Measurements from ENCODE around the gene AIG1. TPM values are rescaled to one million over a fixed set of nuclear protein-coding genes. Genes with fewer than 3 reads are reported as not detected.

The AIG1 gene
- total RNA-seq, 4 donors from 2014 or later, result 40.7 to 56.4 (median 43.6) TPM

DNA sequence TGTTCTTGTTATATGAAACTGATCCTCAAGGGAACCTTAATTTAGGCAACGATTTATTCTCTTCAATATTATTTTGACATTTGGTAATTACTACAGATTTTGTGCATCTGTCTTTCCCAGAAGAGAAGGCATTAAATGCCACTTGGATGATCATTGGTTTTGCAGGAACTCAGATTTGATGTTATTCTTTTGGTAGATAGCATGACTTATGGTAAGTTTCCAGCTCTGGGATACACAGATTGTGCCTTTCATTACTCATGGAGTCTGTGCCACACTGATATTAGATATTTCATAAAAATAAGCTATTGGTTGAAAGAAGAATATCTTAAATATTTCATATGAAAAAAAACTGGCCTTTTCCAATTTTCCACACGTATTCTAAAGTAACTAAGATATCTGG lies 120.1 kb downstream of the AIG1 start:
- TF ChIP-seq, protein P1, sequence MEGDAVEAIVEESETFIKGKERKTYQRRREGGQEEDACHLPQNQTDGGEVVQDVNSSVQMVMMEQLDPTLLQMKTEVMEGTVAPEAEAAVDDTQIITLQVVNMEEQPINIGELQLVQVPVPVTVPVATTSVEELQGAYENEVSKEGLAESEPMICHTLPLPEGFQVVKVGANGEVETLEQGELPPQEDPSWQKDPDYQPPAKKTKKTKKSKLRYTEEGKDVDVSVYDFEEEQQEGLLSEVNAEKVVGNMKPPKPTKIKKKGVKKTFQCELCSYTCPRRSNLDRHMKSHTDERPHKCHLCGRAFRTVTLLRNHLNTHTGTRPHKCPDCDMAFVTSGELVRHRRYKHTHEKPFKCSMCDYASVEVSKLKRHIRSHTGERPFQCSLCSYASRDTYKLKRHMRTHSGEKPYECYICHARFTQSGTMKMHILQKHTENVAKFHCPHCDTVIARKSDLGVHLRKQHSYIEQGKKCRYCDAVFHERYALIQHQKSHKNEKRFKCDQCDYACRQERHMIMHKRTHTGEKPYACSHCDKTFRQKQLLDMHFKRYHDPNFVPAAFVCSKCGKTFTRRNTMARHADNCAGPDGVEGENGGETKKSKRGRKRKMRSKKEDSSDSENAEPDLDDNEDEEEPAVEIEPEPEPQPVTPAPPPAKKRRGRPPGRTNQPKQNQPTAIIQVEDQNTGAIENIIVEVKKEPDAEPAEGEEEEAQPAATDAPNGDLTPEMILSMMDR (IDR thresholded peaks at IDR 0.05; ENCODE audit: low read depth), result no peak

DNA sequence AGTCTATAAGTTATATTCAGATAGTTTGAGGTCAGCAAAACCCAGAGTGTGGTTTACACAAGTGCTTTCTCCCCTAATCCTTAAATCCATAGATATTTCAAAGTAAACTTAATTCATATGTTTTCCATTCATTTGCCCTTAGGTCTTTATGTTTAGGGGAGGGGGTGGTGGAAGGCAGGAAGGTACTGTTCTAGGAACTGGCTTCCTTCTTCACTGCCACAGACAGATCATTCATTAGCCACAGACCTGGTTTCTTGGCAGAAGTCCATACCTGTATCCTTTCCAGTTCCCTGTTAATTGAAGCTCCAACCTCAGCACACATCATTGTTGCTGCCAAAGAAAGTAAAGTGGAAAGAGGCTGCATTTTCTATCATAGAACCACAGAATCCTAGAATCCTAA lies 123.0 kb downstream of the AIG1 start:
- TF ChIP-seq, protein P1 (IDR thresholded peaks at IDR 0.05; ENCODE audit: low read depth), result no peak

- TF ChIP-seq, protein P1 (IDR thresholded peaks at IDR 0.05; ENCODE audit: low read depth), result no peak
Measured at GRCh38 chr6:143185288-143185687, 124.6 kb downstream of the AIG1 start.

- TF ChIP-seq, protein P1 (IDR thresholded peaks at IDR 0.05; ENCODE audit: low read depth), result no peak
Measured at GRCh38 chr6:143187238-143187923, 126.7 kb downstream of the AIG1 start.

DNA sequence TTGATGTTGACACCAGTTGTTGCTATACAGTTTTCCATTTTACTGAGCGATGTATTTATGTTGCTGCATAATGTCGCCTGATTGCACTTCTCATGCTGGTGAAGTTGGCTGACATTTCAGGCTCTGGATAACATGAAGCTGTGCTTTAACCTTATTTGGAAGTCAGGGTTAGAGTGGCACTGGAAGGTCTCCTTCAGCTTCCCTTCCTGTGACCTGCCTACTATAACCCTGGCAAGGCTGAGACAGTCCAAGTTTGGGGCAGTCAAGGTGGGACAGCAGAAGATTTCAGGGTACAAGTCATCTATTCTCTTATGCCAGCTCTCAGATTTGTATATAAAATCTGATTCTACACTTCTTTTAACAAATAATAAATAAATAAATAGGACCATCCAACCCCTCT lies 127.6 kb downstream of the AIG1 start:
- TF ChIP-seq, protein P1 (IDR thresholded peaks at IDR 0.05; ENCODE audit: low read depth), result no peak

DNA sequence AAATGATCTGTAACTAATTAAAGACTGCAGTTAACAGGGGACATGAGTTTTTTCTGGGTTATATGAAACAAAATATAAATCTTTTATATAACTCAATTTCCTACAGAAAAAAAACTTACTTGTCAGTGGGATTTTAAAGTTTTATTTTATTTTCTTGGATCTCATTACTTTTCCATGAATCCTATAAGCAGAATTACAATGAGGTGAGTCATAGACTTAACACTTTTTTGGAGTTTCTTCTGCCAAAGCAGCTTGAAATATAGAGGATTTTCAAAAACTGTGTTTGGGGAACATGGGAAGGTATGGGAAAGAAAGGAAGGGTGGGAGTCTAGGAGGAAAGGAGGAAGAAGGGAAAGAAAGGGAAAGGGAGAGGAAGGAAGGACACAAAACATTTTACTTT lies 130.7 kb downstream of the AIG1 start:
- TF ChIP-seq, protein P1 (IDR thresholded peaks at IDR 0.05; ENCODE audit: low read depth), result no peak

GRCh38 chr6:143192766-143193165 lies 132.1 kb downstream of the AIG1 start:
- TF ChIP-seq, protein P1 (IDR thresholded peaks at IDR 0.05; ENCODE audit: low read depth), result no peak
